ENCODE measurements around the gene HSPA4. TPM values are rescaled to one million over a fixed set of nuclear protein-coding genes. Genes with fewer than 3 reads are reported as not detected.
"Not testable (repeated sequence)": the region's sequence is repeated elsewhere in the genome, so short reads cannot be mapped to it uniquely, and the experiment has no call there.

HSPA4 gene
- 123 and 188 TPM in 2 replicates for total RNA-seq (2014; rRNA removed; shearing (Covaris generic); ENCODE audit: low replicate concordance)

DNA sequence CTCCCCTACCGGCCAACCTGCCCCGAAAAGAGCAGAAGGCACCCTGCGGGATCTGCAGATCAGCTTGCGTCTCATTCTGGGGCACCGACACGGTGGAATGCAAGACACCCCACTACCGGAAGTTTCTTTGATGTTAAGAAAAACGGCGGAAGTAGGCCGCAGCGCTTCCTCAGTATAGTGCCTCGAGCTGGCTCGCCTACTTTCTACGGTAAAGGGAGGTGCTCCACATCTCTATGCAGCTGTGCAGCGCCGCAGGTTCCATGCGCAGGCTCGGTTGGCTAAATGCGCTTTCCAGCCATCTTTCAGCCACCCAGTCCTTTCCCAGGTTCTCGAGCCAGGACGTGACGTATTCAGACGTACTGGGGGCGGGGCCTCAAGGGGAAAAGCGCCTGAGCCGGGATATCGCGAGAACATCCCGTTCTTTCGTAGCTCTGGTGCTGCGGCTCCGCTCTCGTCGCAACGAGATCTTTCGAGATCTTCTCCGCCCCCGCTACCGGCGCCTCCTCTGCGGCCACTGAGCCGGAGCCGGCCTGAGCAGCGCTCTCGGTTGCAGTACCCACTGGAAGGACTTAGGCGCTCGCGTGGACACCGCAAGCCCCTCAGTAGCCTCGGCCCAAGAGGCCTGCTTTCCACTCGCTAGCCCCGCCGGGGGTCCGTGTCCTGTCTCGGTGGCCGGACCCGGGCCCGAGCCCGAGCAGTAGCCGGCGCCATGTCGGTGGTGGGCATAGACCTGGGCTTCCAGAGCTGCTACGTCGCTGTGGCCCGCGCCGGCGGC, at the start of gene HSPA4:
Gene HSPA4 (plus strand): TSS at position 472 of the 775 bp plus-strand sequence. CDS start 238 bp downstream, at position 710.
- in situ Hi-C loops (cut with HindIII; ENCODE audit: low pct_unique_long_range_greater_than_20kb, low sequenced_read_pairs), result no loop called here
- peak; percentile 96 for DNase-seq (ENCODE audit: low read depth)

DNA sequence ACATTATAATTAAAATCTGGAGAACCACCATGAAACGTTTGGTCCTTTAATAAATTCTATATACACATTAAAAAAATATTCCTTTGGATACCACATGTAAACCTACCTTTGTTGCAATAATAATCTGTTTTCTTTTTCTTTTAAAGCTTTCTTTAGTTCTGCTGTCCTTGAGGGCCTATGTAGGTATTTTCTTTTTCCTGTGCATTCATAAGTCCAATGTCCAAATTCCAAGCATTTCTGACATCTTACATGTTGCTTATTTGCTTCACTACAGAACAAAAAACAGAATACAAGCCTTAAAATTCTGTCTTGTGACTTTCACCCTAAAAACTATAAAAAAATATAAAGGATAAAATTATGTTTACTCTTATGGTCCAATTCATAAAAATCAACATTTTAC, 45.2 kb upstream of the HSPA4 start:
- DNase-seq (ENCODE audit: low read depth), result no peak
- in situ Hi-C loops (cut with HindIII; ENCODE audit: low pct_unique_long_range_greater_than_20kb, low sequenced_read_pairs), result no loop called here

DNA sequence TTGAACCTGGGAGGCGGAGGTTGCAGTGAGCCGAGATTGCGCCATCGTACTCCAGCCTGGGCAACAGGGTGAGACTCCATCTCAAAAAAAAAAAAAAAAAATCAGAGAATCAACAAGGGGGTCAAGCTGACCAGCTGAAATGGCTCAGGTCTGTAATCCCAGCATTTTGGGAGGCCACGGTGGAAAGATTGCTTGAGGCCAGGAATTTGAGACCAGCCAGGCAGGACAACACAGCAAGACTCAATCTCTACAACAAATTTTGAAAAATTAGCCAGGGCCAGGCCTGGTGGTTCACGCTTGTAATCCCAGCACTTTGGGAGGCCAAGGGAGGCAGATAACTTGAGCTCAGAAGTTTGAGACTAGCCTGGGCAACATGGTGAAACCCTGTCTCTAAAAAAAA, 43.4 kb upstream of the HSPA4 start:
- DNase-seq (ENCODE audit: low read depth); in situ Hi-C loops (cut with HindIII; ENCODE audit: low pct_unique_long_range_greater_than_20kb, low sequenced_read_pairs): not testable (repeated sequence)

DNA sequence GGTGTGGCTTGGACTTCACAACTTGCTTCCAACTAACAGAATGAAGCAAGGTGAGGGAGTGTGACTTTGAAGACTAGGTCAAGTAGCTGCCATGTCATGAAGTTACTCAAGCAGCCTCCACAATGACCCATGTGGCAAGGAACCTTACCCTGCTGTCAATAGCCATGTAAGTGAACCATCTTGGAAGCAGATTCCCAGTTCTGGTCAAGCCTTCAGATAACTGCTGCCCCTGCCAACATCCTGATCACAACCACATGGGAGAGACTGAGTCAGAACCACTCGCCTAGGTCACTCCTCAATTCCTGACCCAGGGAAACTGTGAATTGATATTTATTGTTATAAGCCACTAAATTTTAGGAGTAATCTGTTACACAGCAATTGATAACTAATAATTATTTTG, 36.3 kb upstream of the HSPA4 start:
- no peak for DNase-seq (ENCODE audit: low read depth)
- in situ Hi-C loops (cut with HindIII; ENCODE audit: low pct_unique_long_range_greater_than_20kb, low sequenced_read_pairs), result no loop called here

DNA sequence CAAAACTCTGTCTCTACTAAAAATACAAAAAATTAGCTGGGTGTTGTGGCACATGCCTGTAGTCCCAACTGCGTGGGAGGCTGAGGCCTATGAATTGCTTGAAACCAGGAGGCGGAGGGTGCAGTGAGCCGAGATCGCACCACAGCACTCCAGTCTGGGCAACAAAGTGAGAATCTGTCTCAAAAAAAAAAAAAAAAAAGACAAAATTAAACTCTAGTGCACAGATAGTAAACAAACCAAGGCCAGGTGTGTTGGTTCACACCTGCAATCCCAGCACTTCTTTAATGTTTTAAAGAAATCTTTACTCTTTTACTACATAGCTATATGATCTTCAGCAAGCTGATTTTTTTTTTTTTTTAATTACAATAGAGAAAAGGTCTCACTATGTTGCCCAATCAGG, 33.8 kb upstream of the HSPA4 start:
- DNase-seq (ENCODE audit: low read depth), result no peak
- in situ Hi-C loops (cut with HindIII; ENCODE audit: low pct_unique_long_range_greater_than_20kb, low sequenced_read_pairs), result no loop called here

DNA sequence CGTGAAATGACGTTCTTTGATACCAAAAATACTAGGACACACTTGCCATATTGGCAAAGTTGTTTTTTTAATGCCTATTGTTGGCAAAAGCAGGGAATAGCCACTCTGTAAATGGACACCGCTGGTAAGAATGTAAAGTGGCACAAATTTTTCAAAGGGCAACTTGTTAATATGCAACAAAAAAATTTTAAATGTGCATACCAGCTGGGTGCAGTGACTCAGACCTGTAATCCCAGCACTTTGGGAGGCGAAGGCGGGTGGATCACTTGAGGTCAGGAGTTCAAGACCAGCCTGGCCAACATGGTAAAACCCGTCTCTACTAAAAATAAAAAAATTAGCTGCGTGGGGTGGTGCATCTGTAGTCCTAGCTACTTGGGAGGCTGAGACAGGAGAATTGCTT, 32.3 kb upstream of the HSPA4 start:
- in situ Hi-C loops (cut with HindIII; ENCODE audit: low pct_unique_long_range_greater_than_20kb, low sequenced_read_pairs); DNase-seq (ENCODE audit: low read depth): not testable (repeated sequence)

DNA sequence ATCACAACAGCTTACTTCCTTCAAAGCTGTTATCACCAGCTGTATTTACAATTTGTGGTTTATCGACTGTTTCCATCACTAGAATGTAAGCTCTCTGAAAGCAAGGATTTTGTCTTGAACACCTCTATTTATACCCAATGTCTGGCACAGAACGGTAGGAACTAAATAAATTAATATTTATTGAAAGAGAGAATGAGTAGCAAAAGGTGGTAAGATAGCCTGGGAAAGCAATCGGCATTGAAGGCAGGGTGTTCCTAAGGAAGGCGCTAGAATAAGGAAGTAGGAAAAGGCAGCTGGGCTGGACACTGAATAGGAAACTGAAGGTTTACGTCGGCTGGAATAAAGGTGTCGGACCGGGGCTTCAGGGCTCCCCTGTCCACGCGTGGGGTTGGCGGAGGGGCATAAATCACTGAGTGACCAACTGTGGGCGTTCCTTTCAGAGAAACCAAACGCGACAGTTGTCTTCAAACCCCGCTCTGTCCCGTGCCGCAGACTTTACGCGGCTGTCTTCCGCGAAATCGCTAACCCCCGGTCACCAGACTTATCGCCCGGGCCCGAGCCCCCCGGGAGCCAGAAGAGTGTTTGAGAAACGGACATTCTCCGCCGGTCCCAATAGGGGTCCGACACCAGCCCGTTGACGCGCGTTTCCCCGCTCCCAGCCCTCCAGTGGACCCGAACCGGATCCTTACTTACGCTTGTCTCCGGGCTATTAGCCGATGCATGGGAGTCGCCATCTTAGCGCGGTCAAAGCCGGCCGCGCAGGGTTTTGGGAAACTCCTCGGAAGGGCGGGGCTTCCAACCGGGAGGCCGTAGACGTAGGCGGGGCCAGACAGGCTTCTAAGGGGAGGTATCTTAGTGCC, 25.8 kb upstream of the HSPA4 start, which contains the start of gene ZCCHC10:
Gene ZCCHC10 (minus strand): TSS at position 746 of the 860 bp plus-strand sequence. CDS start 12 bp downstream, at position 734.
- DNase-seq (ENCODE audit: low read depth), result peak; percentile 82
- in situ Hi-C loops (cut with HindIII; ENCODE audit: low pct_unique_long_range_greater_than_20kb, low sequenced_read_pairs), result no loop called here

DNA sequence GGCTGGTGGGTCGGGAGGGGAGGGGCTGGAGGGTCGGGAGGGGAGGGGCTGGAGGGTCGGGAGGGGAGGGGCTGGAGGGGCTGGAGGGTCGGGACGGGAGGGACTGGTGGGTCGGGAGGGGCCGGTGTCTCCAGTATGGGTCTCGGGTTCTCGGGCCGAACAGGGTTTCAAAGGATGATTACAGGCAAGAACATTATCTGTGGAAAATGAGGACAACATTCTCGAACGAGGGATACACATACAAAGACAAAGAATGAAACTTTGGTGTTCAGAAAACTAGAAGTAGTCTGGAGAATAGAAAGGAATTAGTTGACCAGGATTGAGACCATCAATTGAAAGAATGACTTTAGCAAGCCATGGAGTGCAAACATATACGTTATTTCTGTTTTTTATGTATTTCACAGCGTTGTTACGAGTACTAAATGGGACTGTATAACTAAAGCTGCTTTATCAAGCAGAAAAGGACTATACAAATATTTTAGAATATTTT, 25.1 kb upstream of the HSPA4 start:
- DNase-seq (ENCODE audit: low read depth), result no peak
- in situ Hi-C loops (cut with HindIII; ENCODE audit: low pct_unique_long_range_greater_than_20kb, low sequenced_read_pairs), result no loop called here

DNA sequence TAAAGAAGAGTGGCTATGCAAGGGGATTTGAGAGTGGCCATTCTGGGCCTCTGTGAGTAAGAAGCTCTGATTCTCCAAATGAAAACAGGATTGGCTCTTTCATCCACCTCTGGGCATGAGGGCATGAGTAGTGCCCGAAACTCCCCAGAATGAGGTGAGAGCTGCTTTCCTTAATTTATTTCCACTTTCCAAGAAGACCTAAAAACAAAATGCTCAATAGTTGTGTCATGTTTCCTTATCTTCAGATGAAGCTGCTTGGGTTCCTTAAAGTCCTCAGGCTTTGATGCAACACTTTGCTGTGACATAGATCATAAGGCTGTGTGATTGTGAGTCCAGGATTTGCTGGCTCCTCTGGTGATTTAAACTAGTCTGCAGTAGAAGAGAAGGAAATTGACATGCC, 22.4 kb upstream of the HSPA4 start:
- DNase-seq (ENCODE audit: low read depth), result no peak
- in situ Hi-C loops (cut with HindIII; ENCODE audit: low pct_unique_long_range_greater_than_20kb, low sequenced_read_pairs), result no loop called here

DNA sequence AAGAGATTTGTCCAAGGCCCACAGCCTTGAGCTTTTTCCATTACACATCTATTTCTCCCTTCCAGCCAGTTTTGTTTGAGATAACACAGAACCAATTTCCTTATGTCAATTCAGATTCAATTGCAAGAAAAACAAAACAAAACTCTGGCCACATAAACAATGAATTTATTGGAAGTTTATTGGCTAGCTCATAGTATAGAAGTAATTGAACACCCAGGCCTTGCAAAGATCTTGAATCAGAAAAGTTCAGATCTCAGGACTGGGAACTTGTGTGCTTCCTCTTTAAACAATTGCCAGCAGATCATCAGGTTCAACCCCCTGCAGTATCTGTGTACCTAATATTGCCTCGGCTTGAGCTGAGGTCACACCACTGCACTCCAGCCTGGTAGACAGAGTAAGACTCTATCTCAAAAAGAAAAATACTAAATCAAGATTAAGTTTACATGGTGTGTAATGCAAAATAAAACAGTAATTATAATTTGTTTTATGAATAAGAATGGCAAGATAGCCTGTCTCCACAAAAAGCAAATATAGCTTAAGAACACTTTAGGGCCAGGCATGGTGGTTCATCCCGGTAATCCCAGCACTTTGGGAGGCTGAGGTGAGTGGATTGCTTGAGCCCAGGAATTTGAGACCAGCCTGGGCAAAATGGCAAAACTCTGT, 21.3 kb upstream of the HSPA4 start:
- DNase-seq (ENCODE audit: low read depth), result no peak
- in situ Hi-C loops (cut with HindIII; ENCODE audit: low pct_unique_long_range_greater_than_20kb, low sequenced_read_pairs), result no loop called here

DNA sequence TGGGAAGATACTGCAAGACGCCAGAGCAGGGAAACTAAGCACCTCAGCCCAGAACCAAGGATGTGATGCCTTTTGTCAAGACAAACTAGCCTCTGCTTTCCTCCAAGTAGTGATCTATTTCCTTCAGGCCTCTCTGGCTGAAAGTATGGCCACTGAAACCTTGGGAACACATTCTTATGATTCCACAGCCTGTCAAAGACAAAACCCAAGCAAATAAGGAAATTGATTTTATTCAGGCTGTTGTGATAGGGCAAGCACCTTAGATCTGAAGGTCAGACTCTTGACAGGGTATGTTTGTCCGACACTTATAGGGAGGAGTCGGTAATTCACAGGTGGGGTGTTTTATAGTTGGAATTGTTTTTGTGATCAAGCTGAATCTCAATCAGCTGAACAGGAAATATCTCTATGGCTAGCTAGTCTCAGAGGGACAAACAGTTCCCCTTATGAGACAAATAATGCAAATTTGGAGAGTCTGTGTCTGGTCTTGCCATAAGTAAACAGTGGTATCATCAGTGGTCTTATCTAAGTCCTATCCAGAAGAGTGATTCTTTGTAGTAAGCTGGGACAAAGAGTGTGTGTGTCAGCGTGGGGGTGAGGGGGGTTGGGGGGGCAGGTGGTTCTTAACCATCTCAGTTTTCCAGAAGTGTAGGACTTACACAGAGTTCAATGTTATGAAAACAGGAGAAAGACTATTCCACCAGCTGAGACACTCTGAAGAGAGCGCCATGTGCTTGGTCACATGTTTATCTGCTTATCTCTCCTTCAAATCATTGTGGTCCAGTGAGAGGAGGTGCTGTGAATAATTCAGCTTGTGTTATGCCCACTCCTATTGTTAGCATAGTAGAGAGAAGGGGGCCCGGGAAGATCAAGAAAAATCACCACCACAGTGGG, 18.7 kb upstream of the HSPA4 start:
- DNase-seq (ENCODE audit: low read depth), result no peak
- in situ Hi-C loops (cut with HindIII; ENCODE audit: low pct_unique_long_range_greater_than_20kb, low sequenced_read_pairs), result no loop called here

DNA sequence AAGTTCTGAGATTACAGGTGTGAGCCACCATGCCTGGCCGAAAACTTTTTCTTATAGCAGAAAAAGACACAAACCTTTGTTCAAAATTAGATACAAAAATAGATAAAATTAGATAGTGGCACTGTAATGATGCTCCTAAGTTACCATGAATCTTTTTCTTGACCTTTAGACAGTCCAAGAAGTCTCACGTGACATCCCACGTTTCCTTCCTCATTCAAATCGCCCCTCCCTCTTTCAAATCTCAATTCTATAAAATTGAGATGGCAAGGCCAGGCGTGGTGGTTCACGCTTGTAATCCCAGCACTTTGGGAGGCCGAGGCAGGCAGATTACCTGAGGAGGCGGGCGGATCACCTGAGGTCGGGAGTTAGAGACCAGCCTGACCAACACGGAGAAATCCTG, 17.7 kb upstream of the HSPA4 start:
- no peak for DNase-seq (ENCODE audit: low read depth)
- in situ Hi-C loops (cut with HindIII; ENCODE audit: low pct_unique_long_range_greater_than_20kb, low sequenced_read_pairs), result no loop called here

DNA sequence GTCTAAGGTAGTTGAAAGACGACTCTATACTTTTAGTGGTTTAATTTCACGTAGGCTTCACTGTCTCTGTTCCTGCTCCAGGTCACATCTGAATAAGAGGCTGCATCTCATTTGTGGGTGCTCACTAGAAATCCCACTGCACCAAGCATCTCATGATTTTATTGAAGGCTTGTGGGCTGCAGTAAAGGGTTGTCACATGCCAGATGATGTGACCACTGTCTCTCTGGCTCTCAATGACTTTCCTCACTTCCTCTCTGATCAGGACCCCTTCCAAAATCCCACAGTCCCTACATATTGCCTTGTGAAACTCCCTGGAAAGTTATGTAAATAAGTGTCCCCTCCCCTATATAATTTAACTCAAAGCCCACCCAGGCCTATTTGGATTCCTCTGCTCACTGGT, 16.6 kb upstream of the HSPA4 start:
- DNase-seq (ENCODE audit: low read depth), result no peak
- in situ Hi-C loops (cut with HindIII; ENCODE audit: low pct_unique_long_range_greater_than_20kb, low sequenced_read_pairs), result no loop called here

DNA sequence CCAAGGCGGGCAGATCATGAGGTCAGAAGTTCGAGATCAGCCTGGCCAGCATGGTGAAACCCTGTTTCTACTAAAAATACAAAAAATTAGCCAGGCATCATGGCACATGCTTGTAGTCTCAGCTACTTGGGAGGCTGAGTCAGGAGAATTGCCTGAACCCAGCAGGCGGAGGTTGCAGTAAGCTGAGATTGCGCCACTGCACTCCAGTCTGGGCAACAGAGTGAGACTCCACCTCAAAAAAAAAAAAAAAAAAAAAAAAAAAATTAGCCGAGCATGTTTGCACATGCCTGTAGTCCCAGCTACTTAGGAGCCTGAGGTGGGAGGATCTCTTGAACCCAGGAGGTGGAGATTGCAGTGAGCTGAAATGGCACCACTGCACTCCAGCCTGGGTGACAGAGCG, 15.1 kb upstream of the HSPA4 start:
- DNase-seq (ENCODE audit: low read depth); in situ Hi-C loops (cut with HindIII; ENCODE audit: low pct_unique_long_range_greater_than_20kb, low sequenced_read_pairs): not testable (repeated sequence)

DNA sequence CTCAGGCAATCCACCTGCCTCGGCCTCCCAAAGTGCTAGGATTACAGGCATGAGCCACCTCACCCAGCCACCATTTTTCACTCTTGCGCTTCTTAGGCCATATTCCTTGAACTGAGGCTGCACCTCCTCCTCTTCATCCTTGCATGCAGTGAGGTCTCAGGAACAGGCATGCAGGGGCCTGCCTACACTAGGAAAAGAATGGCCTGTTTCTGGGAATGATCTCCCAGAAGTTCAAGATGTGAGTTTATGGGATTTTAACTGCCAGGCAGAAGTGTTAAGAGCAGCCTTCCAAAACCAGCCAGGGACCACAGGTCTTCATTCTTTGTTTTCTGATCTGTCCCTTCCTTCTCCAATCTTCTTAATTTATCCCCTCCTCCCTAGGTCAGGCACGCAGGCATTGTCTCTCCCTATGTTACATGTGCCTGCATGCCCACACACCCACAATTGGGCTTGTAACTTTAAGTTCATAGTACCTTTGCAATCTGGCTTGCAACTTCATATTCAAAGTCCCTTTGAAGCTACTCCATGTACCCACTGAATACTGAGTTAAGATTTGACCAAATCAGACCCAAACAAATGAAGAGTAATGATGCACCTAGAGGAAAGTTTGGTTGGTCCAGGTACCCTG, 10.5 kb upstream of the HSPA4 start:
- in situ Hi-C loops (cut with HindIII; ENCODE audit: low pct_unique_long_range_greater_than_20kb, low sequenced_read_pairs), result no loop called here
- DNase-seq (ENCODE audit: low read depth), result no peak

DNA sequence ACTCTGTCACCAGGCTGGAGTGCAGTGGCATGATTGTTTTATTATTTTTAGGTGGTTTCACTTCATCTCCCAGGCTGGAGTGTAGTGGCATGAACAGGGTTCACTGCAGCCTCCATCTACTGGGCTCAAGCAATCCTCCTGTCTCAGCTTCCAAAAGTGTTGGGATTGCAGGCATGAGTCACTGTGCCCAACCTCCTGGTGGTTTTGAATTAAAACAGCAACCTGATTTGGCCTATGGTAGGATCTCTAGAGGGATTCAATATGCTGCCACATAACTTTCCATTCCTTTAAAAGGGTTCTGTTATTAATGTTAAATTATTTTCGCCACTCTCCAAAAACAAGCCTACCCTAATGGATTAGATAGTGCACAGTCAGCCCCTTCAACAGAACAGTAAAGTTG, 9.9 kb upstream of the HSPA4 start:
- no peak for DNase-seq (ENCODE audit: low read depth)
- in situ Hi-C loops (cut with HindIII; ENCODE audit: low pct_unique_long_range_greater_than_20kb, low sequenced_read_pairs), result no loop called here

DNA sequence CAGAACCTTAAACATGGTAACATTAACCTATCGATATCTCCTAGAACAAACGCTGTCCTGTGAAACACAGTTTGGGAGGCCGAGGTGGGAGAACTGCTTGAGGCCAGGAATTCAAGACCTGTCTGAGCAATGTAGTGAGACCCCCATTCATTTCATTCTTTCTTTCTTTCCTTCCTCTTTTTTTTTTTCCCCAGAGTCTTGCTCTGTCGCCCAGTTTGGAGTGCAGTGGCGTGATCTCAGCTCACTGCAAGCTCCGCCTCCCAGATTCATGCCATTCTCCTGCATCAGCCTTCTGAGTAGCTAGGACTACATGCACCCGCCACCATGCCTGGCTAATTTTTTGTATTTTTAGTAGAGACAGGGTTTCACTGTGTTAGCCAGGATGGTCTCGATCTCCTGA, 5.3 kb upstream of the HSPA4 start:
- in situ Hi-C loops (cut with HindIII; ENCODE audit: low pct_unique_long_range_greater_than_20kb, low sequenced_read_pairs); DNase-seq (ENCODE audit: low read depth): not testable (repeated sequence)

Measured in Caki2 (cell line).